SK-N-SH treated with all-trans-retinoic acid at 6 μM for 48 hours (cell line): ENCODE measurements around the gene WEE2.

Experiments
- ATAC-seq: fragments of 200-7000 bp; cut with Tn5 transposase; 3 replicates; pipeline ENCODE4 v1.9.1; 2020; ENCODE audit warnings: mild to moderate bottlenecking, moderate library complexity
- ARNTL ChIP-seq: fragments of 450-650 bp; formaldehyde crosslinking; IDR thresholded peaks from 2 replicates; pipeline ENCODE4 v1.5.0; 2020; ENCODE audit warnings: low read depth, mild to moderate bottlenecking, moderate library complexity, borderline replicate concordance
- BACH2 ChIP-seq: fragments of 250-450 bp; sonication (Bioruptor Pico); IDR thresholded peaks from 2 replicates; pipeline ENCODE4 v1.9.0; 2021; ENCODE audit warnings: mild to moderate bottlenecking, borderline replicate concordance
- CSDC2 ChIP-seq: fragments of 250-450 bp; sonication (Bioruptor Pico); IDR thresholded peaks from 2 replicates; pipeline ENCODE4 v1.5.0; 2020; ENCODE audit warnings: mild to moderate bottlenecking, moderate library complexity
- ESRRG ChIP-seq: fragments of 250-450 bp; sonication (Bioruptor Pico); IDR thresholded peaks from 2 replicates; pipeline ENCODE4 v1.6.1; 2021; ENCODE audit warnings: mild to moderate bottlenecking
- GLIS3 ChIP-seq: fragments of 250-450 bp; sonication (Bioruptor Pico); IDR thresholded peaks from 2 replicates; pipeline ENCODE4 v1.5.0; 2020; ENCODE audit warnings: mild to moderate bottlenecking, moderate library complexity
- ISL1 ChIP-seq: fragments of 250-450 bp; sonication (Bioruptor Pico); IDR thresholded peaks from 2 replicates; pipeline ENCODE4 v2.1.2; 2022; ENCODE audit warnings: mild to moderate bottlenecking, moderate library complexity
- OSR1 ChIP-seq: fragments of 250-450 bp; sonication (Bioruptor Pico); IDR thresholded peaks from 2 replicates; pipeline ENCODE4 v1.8.0; 2022; ENCODE audit warnings: moderate library complexity, mild to moderate bottlenecking, inconsistent platforms
- PPARA ChIP-seq: fragments of 250-450 bp; sonication (Bioruptor Pico); IDR thresholded peaks from 2 replicates; pipeline ENCODE4 v1.5.0; 2020; ENCODE audit warnings: mild to moderate bottlenecking, borderline replicate concordance
- RARB ChIP-seq: fragments of 250-450 bp; sonication (Bioruptor Pico); IDR thresholded peaks from 2 replicates; pipeline ENCODE4 v1.8.0; 2021; ENCODE audit warnings: mild to moderate bottlenecking, moderate library complexity
- SNAI2 ChIP-seq: fragments of 250-450 bp; sonication (Bioruptor Pico); IDR thresholded peaks from 2 replicates; pipeline ENCODE4 v1.5.0; 2020; ENCODE audit warnings: mild to moderate bottlenecking, moderate library complexity
- TOX ChIP-seq: fragments of 250-450 bp; sonication (Bioruptor Pico); IDR thresholded peaks from 2 replicates; pipeline ENCODE4 v1.8.0; 2021; ENCODE audit warnings: mild to moderate bottlenecking, moderate library complexity, borderline replicate concordance
- ZC3H10 ChIP-seq: fragments of 250-450 bp; sonication (Bioruptor Pico); IDR thresholded peaks from 2 replicates; pipeline ENCODE4 v1.5.1; 2021; ENCODE audit warnings: mild to moderate bottlenecking, moderate library complexity
- ZFP3 ChIP-seq: fragments of 250-450 bp; sonication (Bioruptor Pico); IDR thresholded peaks from 2 replicates; pipeline ENCODE4 v1.5.0; 2020; ENCODE audit warnings: mild to moderate bottlenecking, moderate library complexity
- ZFP30 ChIP-seq: fragments of 450-650 bp; formaldehyde crosslinking; IDR thresholded peaks from 2 replicates; pipeline ENCODE4 v1.5.0; 2022; ENCODE audit warnings: mild to moderate bottlenecking, moderate library complexity
- ZNF565 ChIP-seq: fragments of 450-650 bp; formaldehyde crosslinking; conservative IDR thresholded peaks from 2 replicates; pipeline ENCODE4 v1.5.0; 2020; ENCODE audit warnings: low read depth, mild to moderate bottlenecking, moderate library complexity
- ZNF70 ChIP-seq: fragments of 450-650 bp; formaldehyde crosslinking; IDR thresholded peaks from 2 replicates; pipeline ENCODE4 v1.5.0; 2020; ENCODE audit warnings: mild to moderate bottlenecking, moderate library complexity
- ZNF8 ChIP-seq: fragments of 450-650 bp; formaldehyde crosslinking; IDR thresholded peaks from 2 replicates; pipeline ENCODE4 v1.5.0; 2020; ENCODE audit warnings: mild to moderate bottlenecking, moderate library complexity
- TF ChIP-seq, protein P1 (sequence below): fragments of 250-450 bp; sonication (Bioruptor Pico); IDR thresholded peaks from 2 replicates; pipeline ENCODE4 v1.8.0; 2021; ENCODE audit warnings: low read depth, mild to moderate bottlenecking, moderate library complexity, borderline replicate concordance
- TF ChIP-seq, protein P2 (sequence below): fragments of 250-450 bp; sonication (Bioruptor Pico); IDR thresholded peaks from 2 replicates; pipeline ENCODE4 v1.8.0; 2020; ENCODE audit warnings: mild to moderate bottlenecking, moderate library complexity, borderline replicate concordance
- TF ChIP-seq, protein P3 (sequence below): fragments of 250-450 bp; sonication (Bioruptor Pico); IDR thresholded peaks from 2 replicates; pipeline ENCODE4 v1.5.1; 2021; ENCODE audit warnings: mild to moderate bottlenecking, moderate library complexity
- TF ChIP-seq, protein P4 (sequence below): fragments of 250-450 bp; sonication (Bioruptor Pico); IDR thresholded peaks from 2 replicates; pipeline ENCODE4 v1.5.1; 2020; ENCODE audit warnings: low read depth, mild to moderate bottlenecking, moderate library complexity
- TF ChIP-seq, protein P5 (sequence below): fragments of 250-450 bp; sonication (Bioruptor Pico); IDR thresholded peaks from 2 replicates; pipeline ENCODE4 v1.5.0; 2020; ENCODE audit warnings: mild to moderate bottlenecking, moderate library complexity

WEE2 gene

DNA sequence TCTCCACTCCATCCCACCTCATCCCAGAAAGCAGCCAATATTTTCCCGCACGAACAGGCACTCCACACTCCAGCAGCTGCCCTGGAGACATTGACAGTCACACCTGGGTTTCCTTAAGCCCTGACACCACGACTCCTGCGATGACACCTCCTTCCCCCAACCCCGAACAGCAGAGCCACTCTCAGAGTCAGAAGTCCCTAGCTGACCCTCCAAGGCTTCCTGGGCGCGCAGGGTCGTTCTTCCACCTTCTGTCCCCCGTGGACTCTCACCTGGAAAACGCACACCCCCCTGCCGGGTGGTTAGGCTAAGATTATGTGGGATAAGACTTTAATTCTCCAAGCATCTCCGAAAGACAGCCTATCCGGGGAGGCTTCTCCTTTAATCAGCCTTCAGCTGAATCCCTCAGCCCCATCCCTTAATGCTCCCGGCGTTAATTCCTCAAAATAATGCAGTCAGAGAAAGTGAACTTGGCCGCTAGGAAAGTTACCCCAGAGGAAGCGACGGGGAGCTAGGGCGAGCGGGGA lies 7.2 kb upstream of the WEE2 start:
- TF ChIP-seq ZFP30 (CRISPR knock-in tag) (no peak), TOX (CRISPR knock-in tag) (no peak), ARNTL (no peak), OSR1 (CRISPR knock-in tag) (no peak), ZNF8 (CRISPR knock-in tag) (no peak), ESRRG (CRISPR knock-in tag) (no peak), SNAI2 (no peak), GLIS3 (CRISPR knock-in tag) (no peak), ISL1 (CRISPR knock-in tag) (no peak), ZNF565 (no peak), ZFP3 (CRISPR knock-in tag) (no peak), ZC3H10 (CRISPR knock-in tag) (no peak), RARB (no peak), ZNF70 (CRISPR knock-in tag) (no peak)
- TF ChIP-seq, protein P1, sequence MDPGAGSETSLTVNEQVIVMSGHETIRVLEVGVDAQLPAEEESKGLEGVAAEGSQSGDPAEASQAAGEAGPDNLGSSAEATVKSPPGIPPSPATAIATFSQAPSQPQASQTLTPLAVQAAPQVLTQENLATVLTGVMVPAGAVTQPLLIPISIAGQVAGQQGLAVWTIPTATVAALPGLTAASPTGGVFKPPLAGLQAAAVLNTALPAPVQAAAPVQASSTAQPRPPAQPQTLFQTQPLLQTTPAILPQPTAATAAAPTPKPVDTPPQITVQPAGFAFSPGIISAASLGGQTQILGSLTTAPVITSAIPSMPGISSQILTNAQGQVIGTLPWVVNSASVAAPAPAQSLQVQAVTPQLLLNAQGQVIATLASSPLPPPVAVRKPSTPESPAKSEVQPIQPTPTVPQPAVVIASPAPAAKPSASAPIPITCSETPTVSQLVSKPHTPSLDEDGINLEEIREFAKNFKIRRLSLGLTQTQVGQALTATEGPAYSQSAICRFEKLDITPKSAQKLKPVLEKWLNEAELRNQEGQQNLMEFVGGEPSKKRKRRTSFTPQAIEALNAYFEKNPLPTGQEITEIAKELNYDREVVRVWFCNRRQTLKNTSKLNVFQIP (CRISPR knock-in tag): no peak
- TF ChIP-seq, protein P2, sequence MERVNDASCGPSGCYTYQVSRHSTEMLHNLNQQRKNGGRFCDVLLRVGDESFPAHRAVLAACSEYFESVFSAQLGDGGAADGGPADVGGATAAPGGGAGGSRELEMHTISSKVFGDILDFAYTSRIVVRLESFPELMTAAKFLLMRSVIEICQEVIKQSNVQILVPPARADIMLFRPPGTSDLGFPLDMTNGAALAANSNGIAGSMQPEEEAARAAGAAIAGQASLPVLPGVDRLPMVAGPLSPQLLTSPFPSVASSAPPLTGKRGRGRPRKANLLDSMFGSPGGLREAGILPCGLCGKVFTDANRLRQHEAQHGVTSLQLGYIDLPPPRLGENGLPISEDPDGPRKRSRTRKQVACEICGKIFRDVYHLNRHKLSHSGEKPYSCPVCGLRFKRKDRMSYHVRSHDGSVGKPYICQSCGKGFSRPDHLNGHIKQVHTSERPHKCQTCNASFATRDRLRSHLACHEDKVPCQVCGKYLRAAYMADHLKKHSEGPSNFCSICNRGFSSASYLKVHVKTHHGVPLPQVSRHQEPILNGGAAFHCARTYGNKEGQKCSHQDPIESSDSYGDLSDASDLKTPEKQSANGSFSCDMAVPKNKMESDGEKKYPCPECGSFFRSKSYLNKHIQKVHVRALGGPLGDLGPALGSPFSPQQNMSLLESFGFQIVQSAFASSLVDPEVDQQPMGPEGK: no peak
- TF ChIP-seq, protein P3, sequence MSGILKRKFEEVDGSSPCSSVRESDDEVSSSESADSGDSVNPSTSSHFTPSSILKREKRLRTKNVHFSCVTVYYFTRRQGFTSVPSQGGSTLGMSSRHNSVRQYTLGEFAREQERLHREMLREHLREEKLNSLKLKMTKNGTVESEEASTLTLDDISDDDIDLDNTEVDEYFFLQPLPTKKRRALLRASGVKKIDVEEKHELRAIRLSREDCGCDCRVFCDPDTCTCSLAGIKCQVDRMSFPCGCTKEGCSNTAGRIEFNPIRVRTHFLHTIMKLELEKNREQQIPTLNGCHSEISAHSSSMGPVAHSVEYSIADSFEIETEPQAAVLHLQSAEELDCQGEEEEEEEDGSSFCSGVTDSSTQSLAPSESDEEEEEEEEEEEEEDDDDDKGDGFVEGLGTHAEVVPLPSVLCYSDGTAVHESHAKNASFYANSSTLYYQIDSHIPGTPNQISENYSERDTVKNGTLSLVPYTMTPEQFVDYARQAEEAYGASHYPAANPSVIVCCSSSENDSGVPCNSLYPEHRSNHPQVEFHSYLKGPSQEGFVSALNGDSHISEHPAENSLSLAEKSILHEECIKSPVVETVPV: no peak
- peak; percentile 50 for ATAC-seq

DNA sequence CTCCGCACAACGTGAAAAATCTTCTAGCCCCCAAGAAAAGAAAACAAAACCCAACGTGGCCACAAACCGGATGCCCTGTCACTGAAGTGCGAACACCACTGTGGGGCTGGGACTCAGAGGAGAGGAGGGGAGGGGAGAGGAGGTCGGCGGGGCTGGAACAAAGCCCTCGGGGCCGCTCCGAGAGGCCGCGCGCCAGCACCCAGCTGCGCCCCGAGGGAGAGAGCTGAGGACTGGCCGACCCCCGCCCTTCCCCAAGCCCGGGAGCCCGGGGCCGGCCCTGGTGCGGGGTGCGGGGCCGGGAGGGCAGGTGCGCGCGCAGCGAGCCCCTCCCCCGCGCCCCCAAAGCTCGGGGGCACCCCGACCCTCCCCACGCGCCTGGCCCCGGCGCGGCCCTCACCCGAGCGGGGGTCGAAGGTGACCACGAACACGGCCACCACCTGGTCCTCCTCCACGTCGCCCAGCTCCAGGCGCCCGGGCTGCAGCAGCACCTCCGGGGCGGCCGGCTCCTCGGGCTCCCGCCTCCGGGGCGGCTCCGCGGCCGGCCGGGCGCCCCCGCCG lies 6.6 kb upstream of the WEE2 start:
- peak; percentile 77 for ATAC-seq
- TF ChIP-seq ZFP30 (CRISPR knock-in tag) (no peak), ARNTL (no peak), PPARA (CRISPR knock-in tag) (no peak), ZC3H10 (CRISPR knock-in tag) (no peak), GLIS3 (CRISPR knock-in tag) (no peak), CSDC2 (CRISPR knock-in tag) (no peak), ZNF565 (no peak), ISL1 (CRISPR knock-in tag) (no peak), ZNF70 (CRISPR knock-in tag) (no peak), ZNF8 (CRISPR knock-in tag) (no peak)
- TF ChIP-seq, protein P4, sequence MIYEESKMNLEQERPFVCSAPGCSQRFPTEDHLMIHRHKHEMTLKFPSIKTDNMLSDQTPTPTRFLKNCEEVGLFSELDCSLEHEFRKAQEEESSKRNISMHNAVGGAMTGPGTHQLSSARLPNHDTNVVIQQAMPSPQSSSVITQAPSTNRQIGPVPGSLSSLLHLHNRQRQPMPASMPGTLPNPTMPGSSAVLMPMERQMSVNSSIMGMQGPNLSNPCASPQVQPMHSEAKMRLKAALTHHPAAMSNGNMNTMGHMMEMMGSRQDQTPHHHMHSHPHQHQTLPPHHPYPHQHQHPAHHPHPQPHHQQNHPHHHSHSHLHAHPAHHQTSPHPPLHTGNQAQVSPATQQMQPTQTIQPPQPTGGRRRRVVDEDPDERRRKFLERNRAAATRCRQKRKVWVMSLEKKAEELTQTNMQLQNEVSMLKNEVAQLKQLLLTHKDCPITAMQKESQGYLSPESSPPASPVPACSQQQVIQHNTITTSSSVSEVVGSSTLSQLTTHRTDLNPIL: no peak
- TF ChIP-seq, protein P5, sequence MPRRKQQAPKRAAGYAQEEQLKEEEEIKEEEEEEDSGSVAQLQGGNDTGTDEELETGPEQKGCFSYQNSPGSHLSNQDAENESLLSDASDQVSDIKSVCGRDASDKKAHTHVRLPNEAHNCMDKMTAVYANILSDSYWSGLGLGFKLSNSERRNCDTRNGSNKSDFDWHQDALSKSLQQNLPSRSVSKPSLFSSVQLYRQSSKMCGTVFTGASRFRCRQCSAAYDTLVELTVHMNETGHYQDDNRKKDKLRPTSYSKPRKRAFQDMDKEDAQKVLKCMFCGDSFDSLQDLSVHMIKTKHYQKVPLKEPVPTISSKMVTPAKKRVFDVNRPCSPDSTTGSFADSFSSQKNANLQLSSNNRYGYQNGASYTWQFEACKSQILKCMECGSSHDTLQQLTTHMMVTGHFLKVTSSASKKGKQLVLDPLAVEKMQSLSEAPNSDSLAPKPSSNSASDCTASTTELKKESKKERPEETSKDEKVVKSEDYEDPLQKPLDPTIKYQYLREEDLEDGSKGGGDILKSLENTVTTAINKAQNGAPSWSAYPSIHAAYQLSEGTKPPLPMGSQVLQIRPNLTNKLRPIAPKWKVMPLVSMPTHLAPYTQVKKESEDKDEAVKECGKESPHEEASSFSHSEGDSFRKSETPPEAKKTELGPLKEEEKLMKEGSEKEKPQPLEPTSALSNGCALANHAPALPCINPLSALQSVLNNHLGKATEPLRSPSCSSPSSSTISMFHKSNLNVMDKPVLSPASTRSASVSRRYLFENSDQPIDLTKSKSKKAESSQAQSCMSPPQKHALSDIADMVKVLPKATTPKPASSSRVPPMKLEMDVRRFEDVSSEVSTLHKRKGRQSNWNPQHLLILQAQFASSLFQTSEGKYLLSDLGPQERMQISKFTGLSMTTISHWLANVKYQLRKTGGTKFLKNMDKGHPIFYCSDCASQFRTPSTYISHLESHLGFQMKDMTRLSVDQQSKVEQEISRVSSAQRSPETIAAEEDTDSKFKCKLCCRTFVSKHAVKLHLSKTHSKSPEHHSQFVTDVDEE (CRISPR knock-in tag): no peak

DNA sequence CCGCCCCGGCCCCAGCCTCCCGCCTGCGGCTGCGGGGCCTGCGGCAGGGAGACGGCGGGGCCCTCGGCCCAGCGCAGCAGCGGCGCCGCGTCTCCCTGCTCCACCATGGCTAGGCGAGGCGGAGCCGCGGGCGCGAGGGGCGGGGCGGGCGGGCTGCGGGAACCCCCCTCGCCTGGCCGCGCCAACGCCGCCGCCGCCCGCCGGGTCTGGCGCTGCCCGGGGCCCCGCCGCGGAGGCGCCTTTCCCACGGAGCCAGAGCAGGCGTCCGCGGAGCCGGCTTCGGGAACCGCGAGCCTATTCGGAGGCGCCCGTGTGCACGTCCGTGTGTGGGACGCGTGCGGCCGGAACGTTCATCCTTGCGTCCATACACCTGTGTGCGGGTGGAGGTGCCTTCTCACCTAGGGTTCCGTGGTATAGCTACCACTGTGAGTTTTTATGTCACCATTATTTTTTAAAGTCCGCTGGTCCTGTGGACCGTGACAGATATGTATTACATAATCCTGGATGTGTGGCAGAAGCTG lies 6.0 kb upstream of the WEE2 start, which contains the start of gene DENND11:
Gene DENND11, minus strand, starts transcription at position 120 of the 521 bp plus-strand sequence. Its CDS starts 13 bp downstream, at position 107.
- ATAC-seq: peak; percentile 71
- TF ChIP-seq ISL1 (CRISPR knock-in tag) (no peak), RARB (no peak), ARNTL (no peak), SNAI2 (no peak), ZNF565 (no peak), ZNF70 (CRISPR knock-in tag) (no peak), ZNF8 (CRISPR knock-in tag) (no peak), BACH2 (CRISPR knock-in tag) (no peak), ESRRG (CRISPR knock-in tag) (no peak), ZC3H10 (CRISPR knock-in tag) (no peak), ZFP3 (CRISPR knock-in tag) (no peak)
- TF ChIP-seq, protein P5 (CRISPR knock-in tag): no peak
- TF ChIP-seq, protein P1 (CRISPR knock-in tag): no peak
